HG02981 (cell line): Measurements from ENCODE around the gene LPIN2.
"Not testable (repeated sequence)": the region's sequence is repeated elsewhere in the genome, so short reads cannot be mapped to it uniquely, and the experiment has no call there.

Source experiments
- ATAC-seq: cut with Tn5 transposase; IDR thresholded peaks from one replicate; pipeline ENCODE4 v1.9.1; 2021; ENCODE audit warnings: mild to moderate bottlenecking, moderate library complexity; ENCODE audit not compliant: unreplicated experiment

LPIN2 gene

GRCh38 chr18:3046216-3046808 lies 33.4 kb upstream of the LPIN2 start:
- ATAC-seq: no peak

GRCh38 chr18:3044931-3045698 lies 32.2 kb upstream of the LPIN2 start:
- ATAC-seq: no peak

GRCh38 chr18:3042379-3042778 lies 29.4 kb upstream of the LPIN2 start:
- no peak for ATAC-seq

- no peak for ATAC-seq
Measured at GRCh38 chr18:3041843-3042242, 28.9 kb upstream of the LPIN2 start.

DNA sequence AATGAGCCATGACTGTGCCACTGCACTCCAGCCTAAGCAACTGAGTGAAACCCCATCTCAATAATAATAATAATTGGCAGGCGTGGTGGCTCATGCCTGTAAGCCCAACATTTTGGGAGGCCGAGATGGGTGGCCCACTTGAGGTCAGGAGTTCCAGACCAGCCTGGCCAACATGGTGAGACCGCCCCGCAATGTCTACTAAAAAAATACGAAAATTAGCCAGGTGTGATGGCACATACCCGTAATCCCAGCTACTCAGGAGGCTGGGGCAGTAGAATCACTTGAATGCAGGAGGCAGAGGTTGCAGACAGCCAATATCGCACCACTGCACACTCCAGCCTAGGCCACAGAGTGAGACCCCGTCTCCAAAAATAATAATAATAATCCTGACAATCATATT lies 27.9 kb upstream of the LPIN2 start:
- ATAC-seq: no peak

DNA sequence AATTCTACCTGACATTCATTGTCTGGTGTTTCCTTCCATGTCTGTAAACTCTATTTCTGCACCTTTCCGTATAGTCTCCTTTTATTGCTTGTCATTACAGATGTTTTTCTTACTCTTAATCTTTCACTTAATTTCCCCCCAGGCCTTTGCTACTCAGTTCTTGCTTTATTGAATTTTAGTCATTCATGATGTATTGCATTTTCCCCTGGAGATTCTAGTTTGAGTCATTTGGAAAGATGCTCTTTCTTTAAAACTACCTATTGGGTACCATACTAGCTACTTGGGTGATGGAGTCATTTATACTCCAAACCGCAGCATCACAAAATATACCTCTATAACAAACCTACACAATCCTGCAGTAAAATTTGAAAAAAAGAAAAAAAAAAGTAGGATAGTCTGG lies 27.2 kb upstream of the LPIN2 start:
- no peak for ATAC-seq

GRCh38 chr18:3037423-3037915 lies 24.5 kb upstream of the LPIN2 start:
- peak; percentile 94 for ATAC-seq

GRCh38 chr18:3036108-3036507 lies 23.2 kb upstream of the LPIN2 start:
- ATAC-seq: no peak

GRCh38 chr18:3035635-3036034 lies 22.7 kb upstream of the LPIN2 start:
- ATAC-seq: no peak

- no peak for ATAC-seq
Measured at GRCh38 chr18:3032721-3033120, 19.8 kb upstream of the LPIN2 start.

GRCh38 chr18:3029215-3029952 lies 16.4 kb upstream of the LPIN2 start:
- no peak for ATAC-seq

- not testable (repeated sequence) for ATAC-seq
Measured at GRCh38 chr18:3028115-3028514, 15.2 kb upstream of the LPIN2 start.

- ATAC-seq: no peak
Measured at GRCh38 chr18:3027370-3027891, 14.5 kb upstream of the LPIN2 start.

GRCh38 chr18:3025544-3025943 lies 12.6 kb upstream of the LPIN2 start:
- ATAC-seq: no peak

- not testable (repeated sequence) for ATAC-seq
Measured at GRCh38 chr18:3023603-3024002, 10.7 kb upstream of the LPIN2 start.

GRCh38 chr18:3016585-3017297 lies 3.8 kb upstream of the LPIN2 start:
- ATAC-seq: no peak

- no peak for ATAC-seq
Measured at GRCh38 chr18:3015851-3016250, 2.9 kb upstream of the LPIN2 start.

- ATAC-seq: no peak
Measured at GRCh38 chr18:3015204-3015592, 2.3 kb upstream of the LPIN2 start.

GRCh38 chr18:3014503-3015203 lies 1.7 kb upstream of the LPIN2 start:
- no peak for ATAC-seq
